OCI-LY1 (cell line): ENCODE data around the gene TTC21A.

ENCODE experiments used
- H2AFZ ChIP-seq: fragments of 200-600 bp; sonication (generic), shearing (Covaris generic); 2 replicates; pipeline ENCODE4 v1.6.0; 2014; ENCODE audit warnings: antibody characterized with exemption, mild to moderate bottlenecking, low read length
- H3F3A ChIP-seq: fragments of 200-600 bp; sonication (generic), shearing (Covaris generic); 2 replicates; pipeline ENCODE4 v1.6.0; 2014; ENCODE audit warnings: mild to moderate bottlenecking, antibody characterized with exemption, low read length, moderate library complexity; ENCODE audit not compliant: insufficient read depth
- H3K27ac ChIP-seq: fragments of 200-600 bp; sonication (generic); 2 replicates; pipeline ENCODE4 v1.5.1; 2014; ENCODE audit warnings: low read length, mixed run types, mild to moderate bottlenecking, low read depth; ENCODE audit not compliant: poor library complexity, severe bottlenecking
- H3K27me3 ChIP-seq: fragments of 200-600 bp; sonication (generic); 2 replicates; pipeline ENCODE4 v1.6.0; 2014; ENCODE audit warnings: antibody characterized with exemption, mild to moderate bottlenecking, low read length, moderate library complexity; ENCODE audit not compliant: insufficient read depth
- H3K36me3 ChIP-seq: fragments of 200-600 bp; sonication (generic); 2 replicates; pipeline ENCODE4 v1.6.1; 2014; ENCODE audit warnings: mild to moderate bottlenecking, antibody characterized with exemption, low read length, moderate library complexity, mixed read lengths; ENCODE audit not compliant: insufficient read depth
- H3K4me1 ChIP-seq: fragments of 200-600 bp; sonication (generic); 2 replicates; pipeline ENCODE4 v1.5.1; 2014; ENCODE audit warnings: mild to moderate bottlenecking, low read length, moderate library complexity; ENCODE audit not compliant: insufficient read depth, severe bottlenecking
- H3K4me2 ChIP-seq: fragments of 200-600 bp; sonication (generic), shearing (Covaris generic); 2 replicates; pipeline ENCODE4 v1.6.1; 2014; ENCODE audit warnings: low read length
- H3K4me3 ChIP-seq: fragments of 200-600 bp; sonication (generic); 2 replicates; pipeline ENCODE4 v1.5.1; 2014; ENCODE audit warnings: low read length, low read depth, mild to moderate bottlenecking, mixed read lengths; ENCODE audit not compliant: poor library complexity, severe bottlenecking
- H3K79me2 ChIP-seq: fragments of 200-600 bp; shearing (Covaris generic); 2 replicates; pipeline ENCODE4 v1.6.1; 2016; ENCODE audit warnings: mixed run types, low read length, mixed read lengths; ENCODE audit not compliant: insufficient read depth
- H3K9ac ChIP-seq: fragments of 200-600 bp; sonication (generic), shearing (Covaris generic); 2 replicates; pipeline ENCODE4 v1.6.1; 2014; ENCODE audit warnings: mild to moderate bottlenecking, low read length, mixed read lengths
- H3K9me2 ChIP-seq: fragments of 200-600 bp; sonication (generic), shearing (Covaris generic); 2 replicates; pipeline ENCODE4 v1.6.1; 2014; ENCODE audit warnings: low read depth, mild to moderate bottlenecking, low read length, mixed read lengths
- H3K9me3 ChIP-seq: fragments of 200-600 bp; shearing (Covaris generic); 2 replicates; pipeline ENCODE4 v1.6.1; 2014; ENCODE audit warnings: low read length, mixed read lengths
- H4K20me1 ChIP-seq: fragments of 200-600 bp; sonication (generic), shearing (Covaris generic); 2 replicates; pipeline ENCODE4 v1.6.0; 2016; ENCODE audit warnings: mild to moderate bottlenecking, low read length; ENCODE audit not compliant: insufficient read depth
- EZH2 ChIP-seq: fragments of 200-600 bp; sonication (generic), shearing (Covaris generic); IDR thresholded peaks from 2 replicates; pipeline ENCODE4 v1.8.0; 2017; ENCODE audit warnings: borderline replicate concordance, mixed run types, mild to moderate bottlenecking, antibody characterized with exemption, low read length, moderate library complexity, mixed read lengths
- TF ChIP-seq, protein P1 (sequence below): fragments of 200-600 bp; sonication (generic), shearing (Covaris generic); IDR thresholded peaks from 2 replicates; pipeline ENCODE4 v1.5.1; 2017; ENCODE audit warnings: mild to moderate bottlenecking, antibody characterized with exemption, low read length, moderate library complexity, mixed read lengths

Gene TTC21A

GRCh38 chr3:39063143-39063542, 44.3 kb upstream of the TTC21A start:
- Histone ChIP-seq H3K9ac (no peak overlapping the region), H3K4me3 (no peak overlapping the region), H3K4me1 (peaks cover 8% of the 10 kb centered on the region), H3K36me3 (peaks cover 19% of the 10 kb centered on the region; the same call in 1 of the 2 replicates), H3F3A (no peaks in the 10 kb centered on the region), H3K79me2 (peaks cover 4% of the 10 kb centered on the region; the same call in 1 of the 2 replicates), H3K27me3 (no peaks in the 10 kb centered on the region), H3K4me2 (no peak overlapping the region), H4K20me1 (no peaks in the 10 kb centered on the region), H3K27ac (no peak overlapping the region), H2AFZ (no peak overlapping the region), H3K9me2 (no peaks in the 10 kb centered on the region), H3K9me3 (no peaks in the 10 kb centered on the region)
- no peak for TF ChIP-seq EZH2
- TF ChIP-seq, protein P1, sequence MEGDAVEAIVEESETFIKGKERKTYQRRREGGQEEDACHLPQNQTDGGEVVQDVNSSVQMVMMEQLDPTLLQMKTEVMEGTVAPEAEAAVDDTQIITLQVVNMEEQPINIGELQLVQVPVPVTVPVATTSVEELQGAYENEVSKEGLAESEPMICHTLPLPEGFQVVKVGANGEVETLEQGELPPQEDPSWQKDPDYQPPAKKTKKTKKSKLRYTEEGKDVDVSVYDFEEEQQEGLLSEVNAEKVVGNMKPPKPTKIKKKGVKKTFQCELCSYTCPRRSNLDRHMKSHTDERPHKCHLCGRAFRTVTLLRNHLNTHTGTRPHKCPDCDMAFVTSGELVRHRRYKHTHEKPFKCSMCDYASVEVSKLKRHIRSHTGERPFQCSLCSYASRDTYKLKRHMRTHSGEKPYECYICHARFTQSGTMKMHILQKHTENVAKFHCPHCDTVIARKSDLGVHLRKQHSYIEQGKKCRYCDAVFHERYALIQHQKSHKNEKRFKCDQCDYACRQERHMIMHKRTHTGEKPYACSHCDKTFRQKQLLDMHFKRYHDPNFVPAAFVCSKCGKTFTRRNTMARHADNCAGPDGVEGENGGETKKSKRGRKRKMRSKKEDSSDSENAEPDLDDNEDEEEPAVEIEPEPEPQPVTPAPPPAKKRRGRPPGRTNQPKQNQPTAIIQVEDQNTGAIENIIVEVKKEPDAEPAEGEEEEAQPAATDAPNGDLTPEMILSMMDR, result no peak

GRCh38 chr3:39064646-39065045, 42.8 kb upstream of the TTC21A start:
- no peak overlapping the region for H3K4me2 ChIP-seq

DNA sequence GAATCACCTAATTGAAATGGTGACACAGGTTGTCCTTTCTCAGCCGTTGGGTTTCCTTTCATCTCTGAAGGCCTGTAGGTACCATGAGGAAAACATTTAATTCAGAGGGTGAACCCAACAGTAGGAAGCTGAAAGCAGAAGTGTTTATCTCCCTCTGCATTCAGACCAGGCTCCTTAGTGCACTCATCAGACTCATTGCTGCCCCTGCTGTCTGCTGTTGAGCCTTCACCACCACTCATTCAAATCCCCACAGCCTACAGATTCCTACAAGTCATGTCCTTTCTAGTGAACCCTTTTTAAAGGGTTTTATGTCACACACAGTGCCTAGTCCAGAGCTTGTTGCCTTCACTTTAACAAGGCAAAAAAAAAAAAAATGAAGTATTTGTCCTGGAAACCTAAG, 42.3 kb upstream of the TTC21A start:
- Histone ChIP-seq H3K4me2 (no peak overlapping the region), H3K36me3 (peaks cover 35% of the 10 kb centered on the region; the same call in 1 of the 2 replicates), H4K20me1 (no peaks in the 10 kb centered on the region), H3K4me1 (peaks cover 8% of the 10 kb centered on the region), H3K27me3 (no peaks in the 10 kb centered on the region), H3K4me3 (no peak overlapping the region), H3K9me3 (no peaks in the 10 kb centered on the region), H2AFZ (no peak overlapping the region), H3K79me2 (peaks cover 4% of the 10 kb centered on the region; the same call in 1 of the 2 replicates), H3K27ac (peak overlapping the region; percentile 54), H3K9me2 (no peaks in the 10 kb centered on the region), H3K9ac (no peak overlapping the region), H3F3A (no peaks in the 10 kb centered on the region)
- TF ChIP-seq, protein P1, result peak; percentile 70
- TF ChIP-seq EZH2, result no peak

More at GRCh38 chr3:39064646-39065045, 42.8 kb upstream of the TTC21A start:
- H3K79me2 ChIP-seq, result peaks cover 4% of the 10 kb centered on the region; the same call in 1 of the 2 replicates
- no peaks in the 10 kb centered on the region for H3K27me3 ChIP-seq
- H2AFZ ChIP-seq, result no peak overlapping the region
- H3K4me1 ChIP-seq, result peaks cover 8% of the 10 kb centered on the region
- no peaks in the 10 kb centered on the region for H4K20me1 ChIP-seq
- peaks cover 30% of the 10 kb centered on the region; the same call in 1 of the 2 replicates for H3K36me3 ChIP-seq
- no peaks in the 10 kb centered on the region for H3F3A ChIP-seq
- no peak overlapping the region for H3K4me3 ChIP-seq
- no peaks in the 10 kb centered on the region for H3K9me2 ChIP-seq
- H3K9me3 ChIP-seq, result no peaks in the 10 kb centered on the region
- H3K27ac ChIP-seq, result peak overlapping the region; percentile 54
- H3K9ac ChIP-seq, result no peak overlapping the region
- no peak for TF ChIP-seq EZH2
- TF ChIP-seq, protein P1, result no peak
